ENCODE measurements around the gene PTCD2.

DNA sequence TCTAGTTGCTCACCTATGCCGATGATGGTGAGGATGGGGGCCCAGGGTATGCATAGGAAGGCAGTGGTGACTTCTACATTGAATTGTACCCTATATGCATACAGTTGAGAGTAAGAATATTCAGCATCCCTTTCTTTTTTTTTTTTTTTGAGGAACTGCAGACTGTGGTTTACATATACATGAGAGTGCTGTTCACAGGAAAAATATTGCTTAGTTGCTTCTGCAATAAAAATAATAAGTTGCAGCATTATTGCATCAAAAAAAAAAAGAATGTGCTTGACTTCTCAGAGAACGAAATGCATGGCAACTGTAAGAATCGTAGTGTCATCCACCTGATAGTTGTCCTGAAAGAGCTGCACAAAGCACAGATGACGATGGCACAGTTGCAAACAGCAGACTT, 52.8 kb downstream of the PTCD2 start:
- TF ChIP-seq POLR2A (IDR thresholded peaks at IDR 0.05; ENCODE audit: borderline replicate concordance, extremely low read depth, insufficient read depth, insufficient read length) (no peak), RAD21 (IDR thresholded peaks at IDR 0.05; ENCODE audit: low read depth) (no peak), ZFX (IDR thresholded peaks at IDR 0.05) (no peak), POLR2AphosphoS5 (IDR thresholded peaks at IDR 0.05; ENCODE audit: low read depth, low read length) (no peak)
- TF ChIP-seq, protein P1, sequence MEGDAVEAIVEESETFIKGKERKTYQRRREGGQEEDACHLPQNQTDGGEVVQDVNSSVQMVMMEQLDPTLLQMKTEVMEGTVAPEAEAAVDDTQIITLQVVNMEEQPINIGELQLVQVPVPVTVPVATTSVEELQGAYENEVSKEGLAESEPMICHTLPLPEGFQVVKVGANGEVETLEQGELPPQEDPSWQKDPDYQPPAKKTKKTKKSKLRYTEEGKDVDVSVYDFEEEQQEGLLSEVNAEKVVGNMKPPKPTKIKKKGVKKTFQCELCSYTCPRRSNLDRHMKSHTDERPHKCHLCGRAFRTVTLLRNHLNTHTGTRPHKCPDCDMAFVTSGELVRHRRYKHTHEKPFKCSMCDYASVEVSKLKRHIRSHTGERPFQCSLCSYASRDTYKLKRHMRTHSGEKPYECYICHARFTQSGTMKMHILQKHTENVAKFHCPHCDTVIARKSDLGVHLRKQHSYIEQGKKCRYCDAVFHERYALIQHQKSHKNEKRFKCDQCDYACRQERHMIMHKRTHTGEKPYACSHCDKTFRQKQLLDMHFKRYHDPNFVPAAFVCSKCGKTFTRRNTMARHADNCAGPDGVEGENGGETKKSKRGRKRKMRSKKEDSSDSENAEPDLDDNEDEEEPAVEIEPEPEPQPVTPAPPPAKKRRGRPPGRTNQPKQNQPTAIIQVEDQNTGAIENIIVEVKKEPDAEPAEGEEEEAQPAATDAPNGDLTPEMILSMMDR (IDR thresholded peaks at IDR 0.05 in 2 of 3, conservative IDR thresholded peaks at IDR 0.05 in 1 of 3; ENCODE audit: borderline replicate concordance in 1 of 3, insufficient read depth in 1 of 3, low read depth in 2 of 3, low read length in 2 of 3), result no peak

Data from HCT116 (cell line).